ENCODE data around the gene EPB41L5.

EPB41L5 gene

GRCh38 chr2:120203251-120204021 lies 190.6 kb downstream of the EPB41L5 start:
- no peak for DNase-seq

- DNase-seq, result no peak
Observed at GRCh38 chr2:120204022-120204405, 191.1 kb downstream of the EPB41L5 start.

- DNase-seq, result no peak
Observed at GRCh38 chr2:120204417-120204816, 191.5 kb downstream of the EPB41L5 start.

GRCh38 chr2:120204945-120205670 lies 192.2 kb downstream of the EPB41L5 start:
- no peak for DNase-seq

- DNase-seq, result no peak
Observed at GRCh38 chr2:120206022-120206581, 193.2 kb downstream of the EPB41L5 start.

GRCh38 chr2:120208381-120209353 lies 195.8 kb downstream of the EPB41L5 start:
- no peak for DNase-seq

- no peak for DNase-seq
Observed at GRCh38 chr2:120209427-120210269, 196.8 kb downstream of the EPB41L5 start.

GRCh38 chr2:120210270-120210693 lies 197.4 kb downstream of the EPB41L5 start:
- no peak for DNase-seq

- DNase-seq, result no peak
Observed at GRCh38 chr2:120218181-120218580, 205.3 kb downstream of the EPB41L5 start.

GRCh38 chr2:120219291-120219690 lies 206.4 kb downstream of the EPB41L5 start:
- no peak for DNase-seq

- DNase-seq, result no peak
Observed at GRCh38 chr2:120219766-120220165, 206.9 kb downstream of the EPB41L5 start.

GRCh38 chr2:120220756-120221155 lies 207.9 kb downstream of the EPB41L5 start:
- DNase-seq, result no peak

GRCh38 chr2:120221616-120222015 lies 208.7 kb downstream of the EPB41L5 start:
- DNase-seq, result no peak

GRCh38 chr2:120222186-120223033 lies 209.5 kb downstream of the EPB41L5 start:
- DNase-seq, result no peak

- DNase-seq, result peak; percentile 9
Observed at GRCh38 chr2:120223034-120223912, 210.4 kb downstream of the EPB41L5 start, which contains the start of gene TMEM185B. Gene TMEM185B, minus strand, starts transcription at chr2:120223400. Its CDS starts 424 bp downstream, at chr2:120222976.

- no peak for DNase-seq
Observed at GRCh38 chr2:120224256-120224655, 211.4 kb downstream of the EPB41L5 start.

GRCh38 chr2:120224735-120225548 lies 212.1 kb downstream of the EPB41L5 start:
- no peak for DNase-seq

- DNase-seq, result no peak
Observed at GRCh38 chr2:120225549-120226065, 212.7 kb downstream of the EPB41L5 start.

Data from NCI-H1436 treated with DMSO at 0.1 percent for 48 hours (cell line).